ENCODE results near the gene ACYP1. TPM values are rescaled to one million over a fixed set of nuclear protein-coding genes. Genes with fewer than 3 reads are reported as not detected.

The ACYP1 gene
- total RNA-seq, 2 donors from 2014 or later: 8.3 to 9.9 TPM

DNA sequence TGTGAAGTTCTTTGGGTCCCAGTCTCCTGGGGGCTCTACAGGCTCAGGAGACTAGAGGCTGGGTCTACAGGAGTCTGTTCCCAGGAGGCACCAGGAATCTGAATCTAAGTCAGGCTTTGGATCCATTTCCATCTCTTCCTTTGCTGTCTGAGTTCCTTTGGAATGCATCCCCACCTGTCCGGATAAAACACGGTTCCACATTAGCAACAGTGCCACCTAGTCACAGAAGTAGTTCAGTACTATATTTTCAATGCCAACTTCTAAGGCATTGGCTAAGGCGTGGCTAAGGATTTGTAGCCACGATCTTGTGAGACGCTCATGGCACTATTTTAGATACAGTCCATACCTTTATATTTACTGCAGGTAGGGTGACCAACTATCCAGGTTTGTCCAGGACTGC lies 20.7 kb upstream of the ACYP1 start:
- peak in 3 of 4 donors; percentile 22 to 32 (median 22) for DNase-seq
- TF ChIP-seq POLR2A (IDR thresholded peaks at IDR 0.05) (no peak), CTCF (IDR thresholded peaks at IDR 0.05) (peak in 5 of 7 experiments; percentile 14 to 50 (median 47))
- Histone ChIP-seq H3K36me3 (replicated peaks in 1 of 2; ENCODE audit: insufficient read depth in 1 of 2, low read depth in 2 of 2) (peaks cover 7 to 21% of the 10 kb centered on the region in 2 donors), H3K9me3 (no peaks in the 10 kb centered on the region), H3K27ac (peak overlapping the region in 1 of 4 donors; percentile 1), H3K27me3 (no peaks in the 10 kb centered on the region), H3K4me1 (peaks cover 41% of the 10 kb centered on the region), H3K4me3 (no peak overlapping the region)
- ATAC-seq: peak; percentile 49
- intact Hi-C loops (cut with DNase I): loop anchor here (10.0 kb wide), 1 partner anchor 220 kb away; no protein-coding TSS in a partner anchor
- WGBS, 2 donors: 16 to 25% methylated on average over 5 of the region's 5 CpGs

DNA sequence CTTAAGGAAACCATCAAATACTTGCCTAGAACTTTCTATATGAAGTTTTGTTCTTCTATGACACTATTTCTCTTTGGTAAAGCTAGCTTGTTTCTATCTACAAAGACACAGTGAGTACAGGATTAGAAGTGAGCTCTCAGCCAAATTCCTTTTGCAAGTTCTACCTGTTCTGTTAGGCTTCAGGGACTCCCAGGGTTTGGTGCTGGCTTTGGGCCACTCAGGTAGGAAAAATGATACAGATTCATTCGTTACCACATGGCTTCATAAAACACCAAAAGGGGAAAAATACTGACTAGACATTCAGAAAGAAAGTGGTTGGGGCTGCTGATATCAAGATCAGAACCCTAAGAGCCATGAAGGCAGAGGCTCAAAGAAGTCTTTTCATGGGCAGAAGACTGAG lies 19.4 kb upstream of the ACYP1 start:
- H3K9me3 ChIP-seq: no peaks in the 10 kb centered on the region
- DNase-seq (peak in 1 of 4 donors; percentile 13), ATAC-seq (peak; percentile 30)
- H3K36me3 ChIP-seq (replicated peaks in 1 of 2; ENCODE audit: insufficient read depth in 1 of 2, low read depth in 2 of 2): peaks cover 7 to 21% of the 10 kb centered on the region in 2 donors
- TF ChIP-seq CTCF (IDR thresholded peaks at IDR 0.05) (no peak), POLR2A (IDR thresholded peaks at IDR 0.05) (no peak)
- WGBS, 2 donors: 45 to 55% methylated on average over 1 of the region's 1 CpG
- H3K27me3 ChIP-seq: no peaks in the 10 kb centered on the region
- H3K4me3 ChIP-seq: no peak overlapping the region
- intact Hi-C loops (cut with DNase I): loop anchor here (10.0 kb wide), 1 partner anchor 218 kb away; no protein-coding TSS in a partner anchor
- H3K4me1 ChIP-seq: peaks cover 41% of the 10 kb centered on the region
- peak overlapping the region in 3 of 4 donors; percentile 40 to 74 (median 73) for H3K27ac ChIP-seq

GRCh38 chr14:75081660-75082229 lies 17.9 kb upstream of the ACYP1 start:
- no peak for TF ChIP-seq CTCF (IDR thresholded peaks at IDR 0.05)
- TF ChIP-seq POLR2A (IDR thresholded peaks at IDR 0.05): no peak
- no peak overlapping the region for H3K4me3 ChIP-seq
- no peaks in the 10 kb centered on the region for H3K9me3 ChIP-seq
- DNase-seq (no peak), ATAC-seq (peak; percentile 19)
- peaks cover 0 to 9% of the 10 kb centered on the region in 2 donors for H3K36me3 ChIP-seq (replicated peaks in 1 of 2; ENCODE audit: insufficient read depth in 1 of 2, low read depth in 2 of 2)
- no peaks in the 10 kb centered on the region for H3K27me3 ChIP-seq
- peak overlapping the region; percentile 32 to 74 (median 58) for H3K27ac ChIP-seq
- peaks cover 41% of the 10 kb centered on the region for H3K4me1 ChIP-seq
- WGBS, 2 donors: 15 to 26% methylated on average over 2 of the region's 2 CpGs
- intact Hi-C loops (cut with DNase I): loop anchor here (10.0 kb wide), 1 partner anchor 217 kb away; no protein-coding TSS in a partner anchor

- Histone ChIP-seq H3K27ac (no peak overlapping the region), H3K27me3 (no peaks in the 10 kb centered on the region), H3K4me3 (no peak overlapping the region), H3K4me1 (peaks cover 39% of the 10 kb centered on the region), H3K9me3 (no peaks in the 10 kb centered on the region), H3K36me3 (replicated peaks in 1 of 2; ENCODE audit: insufficient read depth in 1 of 2, low read depth in 2 of 2) (peaks cover 0 to under 1% of the 10 kb centered on the region in 2 donors)
- DNase-seq: no peak
- ATAC-seq: no peak
- WGBS, 2 donors: 67 to 85% methylated on average over 4 of the region's 4 CpGs
- intact Hi-C loops (cut with DNase I): no loop called here
- no peak for TF ChIP-seq CTCF (IDR thresholded peaks at IDR 0.05)
- no peak for TF ChIP-seq POLR2A (IDR thresholded peaks at IDR 0.05)
These were observed 15.7 kb upstream of the ACYP1 start for GRCh38 chr14:75079521-75079920.

GRCh38 chr14:75077794-75078193 lies 14.0 kb upstream of the ACYP1 start:
- ATAC-seq (no peak), DNase-seq (no peak)
- H3K9me3 ChIP-seq: no peaks in the 10 kb centered on the region
- H3K4me1 ChIP-seq: peaks cover 30% of the 10 kb centered on the region
- no peaks in the 10 kb centered on the region for H3K36me3 ChIP-seq (replicated peaks in 1 of 2; ENCODE audit: insufficient read depth in 1 of 2, low read depth in 2 of 2)
- H3K27me3 ChIP-seq: no peaks in the 10 kb centered on the region
- H3K27ac ChIP-seq: no peak overlapping the region
- intact Hi-C loops (cut with DNase I): no loop called here
- H3K4me3 ChIP-seq: no peak overlapping the region
- TF ChIP-seq CTCF (IDR thresholded peaks at IDR 0.05) (no peak), POLR2A (IDR thresholded peaks at IDR 0.05) (no peak)

Measured in body of pancreas (tissue), 4 donors.